Measurements from ENCODE around the gene SLC37A3. TPM values are rescaled to one million over a fixed set of nuclear protein-coding genes. Genes with fewer than 3 reads are reported as not detected.

Gene SLC37A3
- total RNA-seq, 4 donors from 2014 or later = 71.9 to 123 (median 86.9) TPM

DNA sequence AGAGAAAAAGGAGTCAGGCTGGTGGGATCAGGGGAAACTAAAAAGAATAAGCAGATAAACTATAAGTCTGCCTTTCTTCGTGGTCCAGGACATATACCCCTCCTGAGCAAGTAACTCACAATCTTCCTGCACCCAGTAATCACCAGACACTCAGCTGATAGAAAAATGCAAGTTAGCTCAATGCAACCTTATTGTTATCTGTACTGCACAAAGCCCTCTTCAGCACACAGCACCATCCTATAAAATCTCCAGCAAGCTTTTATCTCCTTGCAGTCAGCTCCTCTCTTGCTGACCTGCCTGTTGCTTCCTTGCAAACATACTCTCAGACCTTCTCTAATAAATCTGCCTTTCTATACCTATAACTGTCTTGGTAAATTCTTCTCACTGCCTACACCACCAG lies 6.7 kb downstream of the SLC37A3 start:
- WGBS, 2 donors = 83 to 96% methylated on average over 1 of the region's 1 CpG
- intact Hi-C loops (cut with DNase I) = no loop called here
- no peaks in the 10 kb centered on the region for H3K27me3 ChIP-seq
- H3K4me3 ChIP-seq (replicated peaks in 1 of 3) = no peak overlapping the region
- H3K27ac ChIP-seq = no peak overlapping the region
- no peaks in the 10 kb centered on the region for H3K9me3 ChIP-seq
- H3K4me1 ChIP-seq = peaks cover 0 to 10% of the 10 kb centered on the region in 2 donors
- no peak for TF ChIP-seq POLR2A (IDR thresholded peaks at IDR 0.05)
- TF ChIP-seq, protein P1, sequence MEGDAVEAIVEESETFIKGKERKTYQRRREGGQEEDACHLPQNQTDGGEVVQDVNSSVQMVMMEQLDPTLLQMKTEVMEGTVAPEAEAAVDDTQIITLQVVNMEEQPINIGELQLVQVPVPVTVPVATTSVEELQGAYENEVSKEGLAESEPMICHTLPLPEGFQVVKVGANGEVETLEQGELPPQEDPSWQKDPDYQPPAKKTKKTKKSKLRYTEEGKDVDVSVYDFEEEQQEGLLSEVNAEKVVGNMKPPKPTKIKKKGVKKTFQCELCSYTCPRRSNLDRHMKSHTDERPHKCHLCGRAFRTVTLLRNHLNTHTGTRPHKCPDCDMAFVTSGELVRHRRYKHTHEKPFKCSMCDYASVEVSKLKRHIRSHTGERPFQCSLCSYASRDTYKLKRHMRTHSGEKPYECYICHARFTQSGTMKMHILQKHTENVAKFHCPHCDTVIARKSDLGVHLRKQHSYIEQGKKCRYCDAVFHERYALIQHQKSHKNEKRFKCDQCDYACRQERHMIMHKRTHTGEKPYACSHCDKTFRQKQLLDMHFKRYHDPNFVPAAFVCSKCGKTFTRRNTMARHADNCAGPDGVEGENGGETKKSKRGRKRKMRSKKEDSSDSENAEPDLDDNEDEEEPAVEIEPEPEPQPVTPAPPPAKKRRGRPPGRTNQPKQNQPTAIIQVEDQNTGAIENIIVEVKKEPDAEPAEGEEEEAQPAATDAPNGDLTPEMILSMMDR (IDR thresholded peaks at IDR 0.05) = no peak
- DNase-seq = no peak
- no peaks in the 10 kb centered on the region for H3K36me3 ChIP-seq

GRCh38 chr7:140390466-140391190 lies 7.7 kb downstream of the SLC37A3 start:
- H3K9me3 ChIP-seq = no peaks in the 10 kb centered on the region
- WGBS, 2 donors = 91 to 92% methylated on average over 8 of the region's 8 CpGs
- H3K27me3 ChIP-seq = no peaks in the 10 kb centered on the region
- H3K36me3 ChIP-seq = no peaks in the 10 kb centered on the region
- peaks cover 0 to 10% of the 10 kb centered on the region in 2 donors for H3K4me1 ChIP-seq
- no peak overlapping the region for H3K4me3 ChIP-seq (replicated peaks in 1 of 3)
- intact Hi-C loops (cut with DNase I) = no loop called here
- TF ChIP-seq, protein P1 (IDR thresholded peaks at IDR 0.05) = no peak
- TF ChIP-seq POLR2A (IDR thresholded peaks at IDR 0.05) = no peak
- DNase-seq = no peak
- no peak overlapping the region for H3K27ac ChIP-seq

- H3K4me3 ChIP-seq (replicated peaks in 1 of 3) = no peak overlapping the region
- DNase-seq = no peak
- peaks cover 6 to 10% of the 10 kb centered on the region in 2 donors for H3K4me1 ChIP-seq
- no peak for TF ChIP-seq POLR2A (IDR thresholded peaks at IDR 0.05)
- TF ChIP-seq, protein P1 (IDR thresholded peaks at IDR 0.05) = no peak
- no peaks in the 10 kb centered on the region for H3K27me3 ChIP-seq
- intact Hi-C loops (cut with DNase I) = no loop called here
- H3K36me3 ChIP-seq = no peaks in the 10 kb centered on the region
- WGBS, 2 donors = 77 to 85% methylated on average over 4 of the region's 4 CpGs
- no peak overlapping the region for H3K27ac ChIP-seq
- no peaks in the 10 kb centered on the region for H3K9me3 ChIP-seq
Observed at GRCh38 chr7:140390034-140390433, 8.3 kb downstream of the SLC37A3 start.

- intact Hi-C loops (cut with DNase I) = no loop called here
- Histone ChIP-seq H3K9me3 (no peaks in the 10 kb centered on the region), H3K4me3 (replicated peaks in 1 of 3) (no peak overlapping the region), H3K36me3 (no peaks in the 10 kb centered on the region), H3K27me3 (no peaks in the 10 kb centered on the region), H3K4me1 (peaks cover 8 to 10% of the 10 kb centered on the region in 2 donors), H3K27ac (no peak overlapping the region)
- DNase-seq = no peak
- TF ChIP-seq, protein P1 (IDR thresholded peaks at IDR 0.05) = no peak
- no peak for TF ChIP-seq POLR2A (IDR thresholded peaks at IDR 0.05)
- WGBS, 2 donors = 82 to 92% methylated on average over 10 of the region's 10 CpGs
Observed at GRCh38 chr7:140389445-140389844, 8.9 kb downstream of the SLC37A3 start.

- intact Hi-C loops (cut with DNase I) = no loop called here
- Histone ChIP-seq H3K4me3 (replicated peaks in 1 of 3) (no peak overlapping the region), H3K27ac (no peak overlapping the region), H3K9me3 (no peaks in the 10 kb centered on the region), H3K36me3 (peaks cover 0 to 8% of the 10 kb centered on the region in 2 donors), H3K27me3 (no peaks in the 10 kb centered on the region), H3K4me1 (peaks cover 0 to 8% of the 10 kb centered on the region in 2 donors)
- no peak for DNase-seq
- TF ChIP-seq, protein P1 (IDR thresholded peaks at IDR 0.05) = no peak
- TF ChIP-seq POLR2A (IDR thresholded peaks at IDR 0.05) = no peak
- WGBS, 2 donors = 38 to 73% methylated on average over 1 of the region's 1 CpG
Observed at GRCh38 chr7:140384894-140385545, 13.3 kb downstream of the SLC37A3 start.
